H1 (cell line): ENCODE data around the gene CDH20.
A peak's percentile ranks its signal among the peaks of the same experiment; 100 is the strongest.

Experiments used
- POLR2AphosphoS5 ChIP-seq: IDR thresholded peaks from 2 replicates; pipeline ENCODE4 v1.6.1; 2011; ENCODE audit warnings: low read depth, low read length
- RAD21 ChIP-seq, 2 experiments: IDR thresholded peaks in 1 of 2; conservative IDR thresholded peaks in 1 of 2; 2 replicates each; pipeline ENCODE4 v1.6.1; 2011; ENCODE audit warnings: low read depth in 2 of 2, low read length in 2 of 2, improper control_type of control experiment in 1 of 2, inconsistent platforms in 1 of 2, mild to moderate bottlenecking in 1 of 2, moderate library complexity in 1 of 2

DNA sequence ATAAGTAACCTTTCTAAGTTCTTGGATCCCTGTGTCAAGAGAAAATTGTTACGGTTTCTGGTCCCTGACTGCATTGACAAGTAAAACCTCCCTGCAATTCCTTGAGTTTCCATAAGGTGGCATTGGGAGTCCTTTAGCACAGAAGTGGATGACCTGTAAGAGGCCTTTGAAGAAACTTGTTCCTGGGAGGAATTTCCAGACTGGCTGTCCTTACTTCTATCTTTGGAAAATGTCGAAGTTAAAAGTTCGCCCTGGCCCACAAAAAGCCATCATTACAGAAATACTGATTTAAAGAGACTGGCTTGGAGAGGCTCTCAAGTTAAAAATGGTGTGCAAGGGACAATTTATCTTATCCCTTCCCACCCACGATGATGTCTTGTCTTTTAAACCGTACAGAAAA lies 218.4 kb downstream of the CDH20 start:
- peak; percentile 81 to 85 for TF ChIP-seq RAD21 (IDR thresholded peaks at IDR 0.05 in 1 of 2, conservative IDR thresholded peaks at IDR 0.05 in 1 of 2; ENCODE audit: low read depth in 2 of 2, low read length in 2 of 2)
- no peak for TF ChIP-seq POLR2AphosphoS5
